Tibial nerve (tissue), 4 donors: ENCODE results near the gene CLIP1. TPM values are rescaled to one million over a fixed set of nuclear protein-coding genes. Genes with fewer than 3 reads are reported as not detected.
A peak's percentile ranks its signal among the peaks of the same experiment; 100 is the strongest.

Source experiments
- DNase-seq, 2 donors: peaks; one replicate each; pipeline ENCODE4 v3.0.0-alpha.2; 2019; ENCODE audit warnings: low spot score in 2 of 2
- H3K27ac ChIP-seq, 4 donors: fragments of 200-600 bp; sonication (generic) in 3 of 4; one replicate each; pipeline ENCODE4 v1.5.1; 2017 to 2019; ENCODE audit warnings: mild to moderate bottlenecking in 1 of 4
- H3K27me3 ChIP-seq, 2 donors: fragments of 200-600 bp; sonication (generic) in 1 of 2; one replicate each; pipeline versions ENCODE4 v1.5.1 to v1.6.0; 2017 to 2019
- H3K36me3 ChIP-seq, 3 donors: fragments of 200-600 bp; sonication (generic); one replicate each; pipeline ENCODE4 v1.5.1; 2018 to 2019
- H3K4me1 ChIP-seq, 4 donors: fragments of 200-600 bp; sonication (generic) in 3 of 4; one replicate each; pipeline ENCODE4 v1.5.1; 2017 to 2019
- H3K4me3 ChIP-seq, 4 donors: fragments of 200-600 bp; sonication (generic) in 3 of 4; one replicate each; pipeline ENCODE4 v1.5.1; 2017 to 2019; ENCODE audit warnings: mild to moderate bottlenecking in 1 of 4, moderate library complexity in 1 of 4
- H3K9me3 ChIP-seq, 4 donors: fragments of 200-600 bp; sonication (generic) in 3 of 4; one replicate each; pipeline ENCODE4 v1.5.1; 2017 to 2019
- CTCF ChIP-seq, 5 experiments: fragments of 200-600 bp in 3 of 5; fragments of 450-650 bp in 2 of 5; sonication (generic) in 3 of 5; IDR thresholded peaks; one replicate each; pipeline ENCODE4 v1.5.1; 2016 to 2019; ENCODE audit warnings: antibody characterized with exemption in 5 of 5, mild to moderate bottlenecking in 3 of 5, moderate library complexity in 2 of 5
- EP300 ChIP-seq, 2 donors: sonication (generic); formaldehyde crosslinking; IDR thresholded peaks; one replicate each; pipeline ENCODE4 v1.6.1; 2017; ENCODE audit warnings: antibody characterized with exemption in 2 of 2, mild to moderate bottlenecking in 1 of 2
- POLR2A ChIP-seq, 2 donors: fragments of 450-650 bp; IDR thresholded peaks; one replicate each; pipeline ENCODE4 v1.6.1; 2017; ENCODE audit warnings: antibody characterized with exemption in 2 of 2, mild to moderate bottlenecking in 2 of 2, moderate library complexity in 2 of 2
- WGBS, 2 donors: methylation state at CpG; one replicate each; pipeline ENCODE4 v1.1.5; 2018; 5-methylcytosine and 5-hydroxymethylcytosine counted together
- total RNA-seq, 4 donors: library from RNA; depleted of rRNA; stranded (reverse); fragments of >200 nt; gene quantifications; one replicate each; pipeline ENCODE4 v1.1.0, GENCODE V29; 2016

The CLIP1 gene
- total RNA-seq, 4 donors from 2014 or later, result 89.2 to 105 (median 90.9) TPM

- peaks cover 0 to 14% (median 9%) of the 10 kb centered on the region in 4 donors for H3K4me1 ChIP-seq
- H3K36me3 ChIP-seq, result peaks cover 0 to 83% (median 11%) of the 10 kb centered on the region in 3 donors
- TF ChIP-seq EP300 (IDR thresholded peaks at IDR 0.05) (peak in 1 of 2 donors; percentile 69), POLR2A (IDR thresholded peaks at IDR 0.05) (no peak), CTCF (IDR thresholded peaks at IDR 0.05) (no peak)
- peak overlapping the region; percentile 34 to 77 (median 69) for H3K27ac ChIP-seq
- H3K27me3 ChIP-seq, result no peaks in the 10 kb centered on the region
- H3K4me3 ChIP-seq, result no peak overlapping the region
- WGBS, 2 donors, result 62 to 70% methylated on average over 8 of the region's 8 CpGs
- no peaks in the 10 kb centered on the region for H3K9me3 ChIP-seq
- DNase-seq, result peak in 1 of 2 donors; percentile 55
These were observed 103.6 kb downstream of the CLIP1 start for GRCh38 chr12:122318607-122319605.

- Histone ChIP-seq H3K27ac (no peak overlapping the region), H3K4me1 (no peaks in the 10 kb centered on the region), H3K27me3 (no peaks in the 10 kb centered on the region), H3K36me3 (peaks cover 0 to 91% (median 11%) of the 10 kb centered on the region in 3 donors), H3K9me3 (no peaks in the 10 kb centered on the region), H3K4me3 (no peak overlapping the region)
- no peak for DNase-seq
- TF ChIP-seq CTCF (IDR thresholded peaks at IDR 0.05) (no peak), EP300 (IDR thresholded peaks at IDR 0.05) (no peak), POLR2A (IDR thresholded peaks at IDR 0.05) (no peak)
- WGBS, 2 donors, result 92 to 93% methylated on average over 5 of the region's 5 CpGs
These were observed 109.5 kb downstream of the CLIP1 start for GRCh38 chr12:122312926-122313325.

- no peak for TF ChIP-seq POLR2A (IDR thresholded peaks at IDR 0.05)
- TF ChIP-seq CTCF (IDR thresholded peaks at IDR 0.05), result no peak
- TF ChIP-seq EP300 (IDR thresholded peaks at IDR 0.05), result no peak
- H3K27ac ChIP-seq, result no peak overlapping the region
- H3K36me3 ChIP-seq, result peaks cover 0 to 88% (median 11%) of the 10 kb centered on the region in 3 donors
- DNase-seq, result no peak
- 91 to 93% methylated on average over 5 of the region's 5 CpGs for WGBS, 2 donors
- no peak overlapping the region for H3K4me3 ChIP-seq
- H3K27me3 ChIP-seq, result no peaks in the 10 kb centered on the region
- no peaks in the 10 kb centered on the region for H3K9me3 ChIP-seq
- H3K4me1 ChIP-seq, result no peaks in the 10 kb centered on the region
These were observed 110.8 kb downstream of the CLIP1 start for GRCh38 chr12:122311696-122312095.

GRCh38 chr12:122310626-122311333 lies 111.7 kb downstream of the CLIP1 start:
- WGBS, 2 donors, result 76 to 87% methylated on average over 3 of the region's 3 CpGs
- no peak for TF ChIP-seq CTCF (IDR thresholded peaks at IDR 0.05)
- no peak for TF ChIP-seq POLR2A (IDR thresholded peaks at IDR 0.05)
- TF ChIP-seq EP300 (IDR thresholded peaks at IDR 0.05), result no peak
- H3K27ac ChIP-seq, result no peak overlapping the region
- peaks cover 0 to 87% (median 3%) of the 10 kb centered on the region in 3 donors for H3K36me3 ChIP-seq
- no peak for DNase-seq
- H3K4me1 ChIP-seq, result no peaks in the 10 kb centered on the region
- no peaks in the 10 kb centered on the region for H3K27me3 ChIP-seq
- H3K4me3 ChIP-seq, result no peak overlapping the region
- H3K9me3 ChIP-seq, result no peaks in the 10 kb centered on the region
